ENCODE measurements around the gene TAS1R2.

TAS1R2 gene

GRCh38 chr1:18795002-18795689, 64.3 kb downstream of the TAS1R2 start:
- H3K9me3 ChIP-seq (ENCODE audit: insufficient read depth, low read depth, low read length): no peaks in the 10 kb centered on the region
- no peak overlapping the region for H3K14ac ChIP-seq (ENCODE audit: low read length)
- H3K36me3 ChIP-seq (ENCODE audit: control insufficient read depth in 1 of 2, insufficient read depth in 2 of 2, low read length in 2 of 2): no peaks in the 10 kb centered on the region
- no peaks in the 10 kb centered on the region for H3K79me1 ChIP-seq (ENCODE audit: low read length)
- no peak overlapping the region for H4K12ac ChIP-seq (ENCODE audit: low read depth, low read length)
- no peak overlapping the region for H3K4me3 ChIP-seq (ENCODE audit: low read depth, low read length)
- no peak overlapping the region for H2AFZ ChIP-seq (ENCODE audit: insufficient read depth, low read length, poor library complexity)
- no peak overlapping the region for H3K4ac ChIP-seq (ENCODE audit: low read depth, low read length)
- no peak overlapping the region for H4K8ac ChIP-seq (ENCODE audit: low read depth, low read length)
- no CpG with 5 or more reads among the region's 14 CpGs for WGBS (ENCODE audit: extremely low coverage, insufficient coverage, insufficient read length)
- no peak overlapping the region for H3K23ac ChIP-seq (ENCODE audit: low read length)
- H3K27me3 ChIP-seq (ENCODE audit: insufficient read depth, low read length): no peaks in the 10 kb centered on the region
- no peak overlapping the region for H3K27ac ChIP-seq (ENCODE audit: low read depth, low read length)
- H2AK5ac ChIP-seq (ENCODE audit: low read length): no peak overlapping the region
- no peaks in the 10 kb centered on the region for H3K79me2 ChIP-seq (ENCODE audit: control insufficient read depth, insufficient read depth, low read length, poor library complexity)
- no peaks in the 10 kb centered on the region for H3K4me1 ChIP-seq (ENCODE audit: control insufficient read depth in 1 of 2, insufficient read depth in 2 of 2, low read length in 2 of 2)
- no peak overlapping the region for H3K9ac ChIP-seq (ENCODE audit: low read length)
- no peak overlapping the region for H3K4me2 ChIP-seq (ENCODE audit: low read length)
- no peak overlapping the region for H4K91ac ChIP-seq (ENCODE audit: low read depth, low read length)
- no peak overlapping the region for H3K18ac ChIP-seq (ENCODE audit: low read length)
- H2BK120ac ChIP-seq (ENCODE audit: insufficient read depth, low read length, poor library complexity): no peak overlapping the region
- no peak overlapping the region for H2BK12ac ChIP-seq (ENCODE audit: low read length)
- H2BK5ac ChIP-seq (ENCODE audit: low read depth, low read length, poor library complexity): no peak overlapping the region
- no peak for DNase-seq

- H3K36me3 ChIP-seq (ENCODE audit: control insufficient read depth in 1 of 2, insufficient read depth in 2 of 2, low read length in 2 of 2): no peaks in the 10 kb centered on the region
- H3K4me3 ChIP-seq (ENCODE audit: low read depth, low read length): no peak overlapping the region
- no peak overlapping the region for H3K23ac ChIP-seq (ENCODE audit: low read length)
- no peak overlapping the region for H2AK5ac ChIP-seq (ENCODE audit: low read length)
- DNase-seq: no peak
- H3K79me2 ChIP-seq (ENCODE audit: control insufficient read depth, insufficient read depth, low read length, poor library complexity): no peaks in the 10 kb centered on the region
- no peak overlapping the region for H3K18ac ChIP-seq (ENCODE audit: low read length)
- no peaks in the 10 kb centered on the region for H3K27me3 ChIP-seq (ENCODE audit: insufficient read depth, low read length)
- no peak overlapping the region for H3K4me2 ChIP-seq (ENCODE audit: low read length)
- no peak overlapping the region for H3K9ac ChIP-seq (ENCODE audit: low read length)
- no peak overlapping the region for H2AFZ ChIP-seq (ENCODE audit: insufficient read depth, low read length, poor library complexity)
- no peak overlapping the region for H4K8ac ChIP-seq (ENCODE audit: low read depth, low read length)
- no peak overlapping the region for H2BK12ac ChIP-seq (ENCODE audit: low read length)
- H3K27ac ChIP-seq (ENCODE audit: low read depth, low read length): no peak overlapping the region
- no peak overlapping the region for H4K12ac ChIP-seq (ENCODE audit: low read depth, low read length)
- no peak overlapping the region for H2BK5ac ChIP-seq (ENCODE audit: low read depth, low read length, poor library complexity)
- no CpG with 5 or more reads among the region's 5 CpGs for WGBS (ENCODE audit: extremely low coverage, insufficient coverage, insufficient read length)
- H2BK120ac ChIP-seq (ENCODE audit: insufficient read depth, low read length, poor library complexity): no peak overlapping the region
- no peaks in the 10 kb centered on the region for H3K79me1 ChIP-seq (ENCODE audit: low read length)
- H3K9me3 ChIP-seq (ENCODE audit: insufficient read depth, low read depth, low read length): no peaks in the 10 kb centered on the region
- H3K14ac ChIP-seq (ENCODE audit: low read length): no peak overlapping the region
- H3K4me1 ChIP-seq (ENCODE audit: control insufficient read depth in 1 of 2, insufficient read depth in 2 of 2, low read length in 2 of 2): no peaks in the 10 kb centered on the region
- H3K4ac ChIP-seq (ENCODE audit: low read depth, low read length): no peak overlapping the region
- no peak overlapping the region for H4K91ac ChIP-seq (ENCODE audit: low read depth, low read length)
These were observed 64.9 kb downstream of the TAS1R2 start for GRCh38 chr1:18794561-18794960.

- Histone ChIP-seq H3K4me1 (ENCODE audit: control insufficient read depth in 1 of 2, insufficient read depth in 2 of 2, low read length in 2 of 2) (no peaks in the 10 kb centered on the region), H4K91ac (ENCODE audit: low read depth, low read length) (no peak overlapping the region), H3K9me3 (ENCODE audit: insufficient read depth, low read depth, low read length) (no peaks in the 10 kb centered on the region), H3K18ac (ENCODE audit: low read length) (no peak overlapping the region), H3K79me2 (ENCODE audit: control insufficient read depth, insufficient read depth, low read length, poor library complexity) (no peaks in the 10 kb centered on the region), H4K12ac (ENCODE audit: low read depth, low read length) (no peak overlapping the region), H2BK5ac (ENCODE audit: low read depth, low read length, poor library complexity) (no peak overlapping the region), H3K27me3 (ENCODE audit: insufficient read depth, low read length) (no peaks in the 10 kb centered on the region), H3K23ac (ENCODE audit: low read length) (no peak overlapping the region), H2BK12ac (ENCODE audit: low read length) (no peak overlapping the region), H2AFZ (ENCODE audit: insufficient read depth, low read length, poor library complexity) (no peak overlapping the region), H3K27ac (ENCODE audit: low read depth, low read length) (no peak overlapping the region), H3K4me2 (ENCODE audit: low read length) (no peak overlapping the region), H3K36me3 (ENCODE audit: control insufficient read depth in 1 of 2, insufficient read depth in 2 of 2, low read length in 2 of 2) (no peaks in the 10 kb centered on the region), H3K14ac (ENCODE audit: low read length) (no peak overlapping the region), H3K9ac (ENCODE audit: low read length) (no peak overlapping the region), H4K8ac (ENCODE audit: low read depth, low read length) (no peak overlapping the region), H3K4ac (ENCODE audit: low read depth, low read length) (no peak overlapping the region), H2AK5ac (ENCODE audit: low read length) (no peak overlapping the region), H2BK120ac (ENCODE audit: insufficient read depth, low read length, poor library complexity) (no peak overlapping the region), H3K4me3 (ENCODE audit: low read depth, low read length) (no peak overlapping the region), H3K79me1 (ENCODE audit: low read length) (no peaks in the 10 kb centered on the region)
- no CpG with 5 or more reads among the region's 10 CpGs for WGBS (ENCODE audit: extremely low coverage, insufficient coverage, insufficient read length)
- no peak for DNase-seq
These were observed 65.4 kb downstream of the TAS1R2 start for GRCh38 chr1:18794051-18794450.

GRCh38 chr1:18793164-18793563, 66.3 kb downstream of the TAS1R2 start:
- no CpG with 5 or more reads among the region's 10 CpGs for WGBS (ENCODE audit: extremely low coverage, insufficient coverage, insufficient read length)
- no peak overlapping the region for H4K91ac ChIP-seq (ENCODE audit: low read depth, low read length)

More at GRCh38 chr1:18793164-18793563, 66.3 kb downstream of the TAS1R2 start:
- H3K79me2 ChIP-seq (ENCODE audit: control insufficient read depth, insufficient read depth, low read length, poor library complexity): no peaks in the 10 kb centered on the region
- H3K4me3 ChIP-seq (ENCODE audit: low read depth, low read length): no peak overlapping the region
- H3K27me3 ChIP-seq (ENCODE audit: insufficient read depth, low read length): no peaks in the 10 kb centered on the region
- H3K9ac ChIP-seq (ENCODE audit: low read length): no peak overlapping the region
- no peak overlapping the region for H3K18ac ChIP-seq (ENCODE audit: low read length)
- no peak overlapping the region for H4K8ac ChIP-seq (ENCODE audit: low read depth, low read length)
- H3K23ac ChIP-seq (ENCODE audit: low read length): no peak overlapping the region
- no peak overlapping the region for H3K27ac ChIP-seq (ENCODE audit: low read depth, low read length)
- H2BK12ac ChIP-seq (ENCODE audit: low read length): no peak overlapping the region
- H3K14ac ChIP-seq (ENCODE audit: low read length): no peak overlapping the region
- H2BK120ac ChIP-seq (ENCODE audit: insufficient read depth, low read length, poor library complexity): no peak overlapping the region
- no peak overlapping the region for H4K12ac ChIP-seq (ENCODE audit: low read depth, low read length)
- no peak overlapping the region for H2AK5ac ChIP-seq (ENCODE audit: low read length)
- no peak overlapping the region for H3K4ac ChIP-seq (ENCODE audit: low read depth, low read length)
- H3K36me3 ChIP-seq (ENCODE audit: control insufficient read depth in 1 of 2, insufficient read depth in 2 of 2, low read length in 2 of 2): no peaks in the 10 kb centered on the region
- H3K4me2 ChIP-seq (ENCODE audit: low read length): no peak overlapping the region
- no peaks in the 10 kb centered on the region for H3K9me3 ChIP-seq (ENCODE audit: insufficient read depth, low read depth, low read length)
- no peak for DNase-seq
- no peak overlapping the region for H2AFZ ChIP-seq (ENCODE audit: insufficient read depth, low read length, poor library complexity)
- H3K4me1 ChIP-seq (ENCODE audit: control insufficient read depth in 1 of 2, insufficient read depth in 2 of 2, low read length in 2 of 2): no peaks in the 10 kb centered on the region
- H3K79me1 ChIP-seq (ENCODE audit: low read length): no peaks in the 10 kb centered on the region
- H2BK5ac ChIP-seq (ENCODE audit: low read depth, low read length, poor library complexity): no peak overlapping the region
